NCI-H2196 (cell line): ENCODE results near the gene MAMDC2.
A peak's percentile ranks its signal among the peaks of the same experiment; 100 is the strongest.
"Not testable (repeated sequence)": the region's sequence is repeated elsewhere in the genome, so short reads cannot be mapped to it uniquely, and the experiment has no call there.

Experiments used
- DNase-seq: peaks from one replicate; lab custom pipeline; 2025; ENCODE audit not compliant: unreplicated experiment; lab: John Stamatoyannopoulos, UW

MAMDC2 gene

DNA sequence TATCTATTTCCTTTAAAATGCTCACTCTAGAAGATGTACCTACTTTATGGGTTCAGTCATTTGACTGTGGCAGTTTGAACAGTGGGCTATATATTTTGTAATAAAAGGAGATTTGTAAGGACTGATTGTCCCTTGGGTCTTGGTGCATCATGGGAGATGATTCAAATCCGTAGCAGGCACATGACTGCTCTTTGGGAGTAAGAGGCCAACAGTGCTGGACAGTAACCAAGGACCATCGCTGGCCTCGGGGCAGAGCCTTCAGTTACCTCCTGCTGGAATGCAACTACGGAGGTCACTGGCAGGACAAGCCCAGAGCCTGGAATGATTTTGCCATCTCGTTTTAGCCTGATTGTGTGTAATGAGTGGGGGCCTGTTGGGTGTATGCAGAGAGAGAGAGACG is 7.0 kb upstream of the MAMDC2 start:
- no peak for DNase-seq

DNA sequence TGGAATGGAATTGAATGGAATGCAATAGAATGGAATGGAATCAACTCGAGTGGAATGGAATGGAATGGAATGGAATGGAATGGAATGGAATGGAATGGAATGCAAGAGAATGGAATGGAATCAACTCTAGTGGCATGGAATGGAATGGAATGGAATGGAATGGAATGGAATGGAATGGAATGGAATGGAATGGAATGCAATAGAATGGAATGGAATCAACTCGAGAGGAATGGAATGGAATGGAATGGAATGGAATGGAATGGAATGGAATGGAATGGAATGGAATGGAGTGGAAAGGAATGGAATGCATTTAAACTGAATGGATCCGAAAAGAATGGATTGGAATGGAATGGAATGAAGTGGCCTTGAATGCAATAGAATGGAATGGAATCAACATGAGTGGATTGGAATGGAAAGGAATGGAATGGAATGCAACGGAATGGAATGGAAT is 5.5 kb upstream of the MAMDC2 start:
- DNase-seq = not testable (repeated sequence)

DNA sequence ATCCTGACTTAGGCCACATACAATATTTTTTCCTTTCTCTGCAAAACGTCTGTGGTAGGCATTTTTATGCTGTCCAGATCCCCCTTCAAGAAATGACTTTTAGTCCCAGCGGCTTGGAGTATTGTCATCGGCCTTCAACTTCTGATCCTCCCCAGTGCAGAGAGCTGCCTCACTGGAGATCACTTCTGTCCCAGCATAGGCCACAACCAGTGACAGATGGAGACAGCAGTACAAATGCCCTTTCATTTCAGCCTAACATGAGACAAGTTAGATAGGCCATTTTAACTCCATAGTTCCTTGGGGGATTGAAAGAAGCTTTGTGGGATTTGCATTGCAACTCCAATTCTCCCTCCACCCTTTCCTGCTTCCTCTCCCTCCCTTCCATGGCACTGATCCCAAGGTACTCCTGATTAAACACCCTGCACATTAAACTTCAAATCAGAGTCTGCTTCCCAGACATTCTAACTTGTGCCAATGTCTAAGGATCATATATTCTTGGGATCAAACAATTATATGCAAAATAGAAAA is 3.2 kb upstream of the MAMDC2 start:
- no peak for DNase-seq

DNA sequence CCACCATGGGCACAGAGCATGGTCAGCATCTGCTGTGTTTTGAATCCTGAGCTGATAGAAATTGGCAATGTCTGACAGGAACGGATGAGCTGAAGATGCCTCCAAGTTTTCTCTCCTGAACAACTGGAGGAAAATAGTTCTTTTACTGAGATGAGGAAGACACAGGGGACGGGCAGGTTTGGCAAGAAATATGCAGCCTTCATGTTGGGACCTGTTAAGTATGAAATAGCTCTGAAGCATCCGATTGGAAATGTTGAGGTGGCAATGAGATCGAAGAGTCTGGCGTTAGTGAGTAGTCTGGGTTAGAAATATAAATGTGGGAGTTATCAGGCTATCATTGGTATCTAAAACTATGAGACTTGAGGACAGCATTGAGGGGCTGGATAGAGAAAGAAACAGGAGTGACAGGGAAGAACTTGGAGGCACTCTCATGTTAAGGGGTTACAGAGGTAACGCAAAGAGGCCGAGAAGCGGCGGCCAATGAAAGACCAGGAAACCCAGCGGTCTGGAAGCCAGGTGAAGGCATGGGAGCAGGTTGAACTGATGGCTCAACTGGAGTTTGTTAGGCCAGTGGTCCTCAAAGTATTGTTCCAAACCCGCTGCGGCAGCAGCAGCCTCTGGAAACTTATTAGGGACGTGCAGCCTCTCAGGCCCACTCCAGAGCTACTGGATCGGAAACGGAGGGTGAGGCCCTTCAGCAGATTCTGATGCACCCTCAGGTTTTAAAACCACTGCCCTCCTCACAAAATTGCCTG is 1.0 kb upstream of the MAMDC2 start:
- DNase-seq = no peak

DNA sequence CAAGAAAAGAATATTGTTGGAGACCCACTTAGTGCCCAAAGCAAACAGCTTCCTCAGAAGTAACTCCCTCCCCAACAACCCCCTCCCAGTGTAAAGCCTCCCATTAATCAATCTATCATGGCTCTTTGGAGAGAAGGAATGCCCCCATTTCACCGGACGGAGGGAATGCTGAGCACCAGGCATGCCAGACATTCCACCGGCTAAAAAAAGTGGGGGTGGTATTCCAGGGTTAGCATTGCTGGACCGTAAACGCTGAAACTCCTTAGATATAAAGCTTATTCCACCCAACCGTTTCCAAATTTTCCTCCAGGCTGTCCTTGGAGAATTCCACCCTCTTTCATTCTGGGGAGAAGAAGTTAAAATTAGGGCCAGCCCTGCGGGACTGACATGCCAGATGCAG is 363 bp upstream of the MAMDC2 start:
- DNase-seq = no peak

DNA sequence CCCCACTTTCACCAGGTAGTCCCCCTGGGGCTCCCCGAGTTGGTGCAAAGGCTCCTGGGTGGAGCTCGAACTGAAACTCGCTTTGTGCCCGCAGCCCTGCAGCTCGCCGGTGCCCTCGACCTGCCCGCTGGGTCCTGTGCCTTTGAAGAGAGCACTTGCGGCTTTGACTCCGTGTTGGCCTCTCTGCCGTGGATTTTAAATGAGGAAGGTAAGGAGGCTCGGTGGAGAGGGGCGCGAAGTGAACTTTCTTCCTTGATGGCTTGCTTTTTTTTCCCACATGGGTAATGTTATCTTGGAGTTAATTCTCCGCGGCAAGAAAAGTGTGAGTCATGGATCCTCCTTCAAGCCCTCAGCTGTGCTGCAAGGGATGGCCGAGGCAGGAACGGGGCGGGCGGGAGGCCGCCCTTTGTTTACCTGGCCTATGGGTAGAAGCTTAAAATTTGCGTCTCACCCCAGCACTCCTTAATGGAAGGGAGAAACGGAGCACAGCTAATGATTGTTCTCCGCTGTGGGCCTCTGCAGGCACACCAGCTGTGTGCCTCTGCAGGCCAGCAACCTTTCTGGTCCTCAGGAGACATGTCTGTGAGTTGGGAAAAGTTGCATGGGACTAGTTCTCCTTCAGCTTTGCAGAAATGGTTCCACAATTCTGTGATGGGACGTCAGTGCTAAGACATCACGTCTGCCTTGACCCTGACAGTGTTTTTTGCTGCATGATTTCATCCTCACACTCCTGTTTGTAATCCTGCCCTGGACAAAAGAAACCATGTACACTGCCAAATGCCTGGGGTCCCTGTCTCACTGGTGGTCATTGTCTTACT is 1.1 kb downstream of the MAMDC2 start:
- no peak for DNase-seq

DNA sequence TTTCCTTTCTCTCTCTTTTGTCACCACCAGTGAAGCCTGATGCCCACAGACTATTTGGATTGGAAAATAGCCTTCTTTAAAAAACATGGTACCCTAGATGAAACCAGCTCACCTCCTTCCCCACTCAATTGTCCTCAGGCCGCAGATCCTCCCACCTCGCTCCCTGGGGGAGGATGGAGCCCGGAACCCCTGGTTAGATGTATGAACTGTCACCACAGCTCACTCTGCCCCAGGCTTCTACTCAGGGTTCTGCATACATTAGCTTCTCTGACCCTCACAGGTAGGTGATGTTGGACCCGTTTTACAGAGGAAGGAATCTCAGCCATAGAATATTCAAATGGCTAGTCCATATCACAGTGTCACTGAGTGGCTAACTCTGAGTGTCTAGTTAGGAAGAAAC is 1.8 kb downstream of the MAMDC2 start:
- no peak for DNase-seq

DNA sequence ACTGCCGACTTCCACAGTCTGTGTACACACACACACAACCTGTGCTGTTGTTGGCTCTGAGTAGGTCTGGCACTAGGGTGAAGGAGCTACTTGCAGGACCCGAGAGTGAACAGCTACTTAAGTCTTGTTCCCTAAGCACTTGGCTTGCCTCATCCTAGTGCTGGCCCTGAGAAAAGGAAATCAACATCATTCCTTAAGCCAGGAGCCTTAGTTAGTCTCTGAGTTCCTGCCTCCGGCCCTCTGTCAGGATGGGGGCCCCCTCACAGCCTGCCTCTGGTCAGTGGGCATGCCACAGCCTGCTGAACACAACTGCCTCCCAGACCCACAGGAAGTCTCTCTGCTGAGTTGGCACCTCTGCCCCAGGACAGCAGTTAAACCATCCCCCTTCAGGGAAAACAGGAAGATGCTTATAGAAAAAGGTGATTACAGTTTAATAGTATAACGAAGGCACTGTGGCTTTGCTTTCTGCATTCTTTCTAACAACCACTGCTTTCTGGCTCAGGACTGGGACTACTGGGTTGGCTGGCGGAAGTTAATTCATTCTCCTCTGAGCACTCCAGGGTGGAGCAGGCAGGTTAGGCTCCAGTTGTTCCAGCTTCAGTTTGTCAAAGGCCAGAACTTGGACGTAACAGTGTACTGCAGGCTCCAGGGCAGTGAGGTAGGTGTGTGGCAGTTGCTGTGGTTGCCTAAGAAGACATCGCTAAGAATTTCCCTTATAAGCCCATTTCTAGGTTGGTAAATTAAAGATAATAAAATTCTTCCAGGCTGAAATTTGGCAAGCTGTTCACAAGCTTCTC is 2.8 kb downstream of the MAMDC2 start:
- DNase-seq = no peak

DNA sequence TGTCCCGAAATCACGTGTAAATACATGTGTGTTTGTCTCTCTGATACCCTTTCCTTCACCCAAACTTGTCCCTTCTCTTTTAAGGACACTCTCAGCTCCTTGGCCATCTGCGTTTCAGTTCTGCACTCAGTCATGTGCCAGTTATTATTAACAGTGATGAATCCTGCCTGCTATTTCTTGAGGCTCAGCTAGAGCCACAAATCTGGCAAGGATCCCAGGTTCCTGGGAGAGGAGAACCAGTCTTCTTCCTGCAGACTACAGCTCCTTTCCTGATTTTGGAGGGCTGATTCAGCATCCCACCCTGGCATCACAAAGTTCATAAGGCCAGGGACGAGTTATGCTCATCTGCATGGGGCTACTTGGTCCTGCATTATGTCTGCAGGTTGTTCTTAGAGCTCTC is 5.6 kb downstream of the MAMDC2 start:
- peak; percentile 39 for DNase-seq

DNA sequence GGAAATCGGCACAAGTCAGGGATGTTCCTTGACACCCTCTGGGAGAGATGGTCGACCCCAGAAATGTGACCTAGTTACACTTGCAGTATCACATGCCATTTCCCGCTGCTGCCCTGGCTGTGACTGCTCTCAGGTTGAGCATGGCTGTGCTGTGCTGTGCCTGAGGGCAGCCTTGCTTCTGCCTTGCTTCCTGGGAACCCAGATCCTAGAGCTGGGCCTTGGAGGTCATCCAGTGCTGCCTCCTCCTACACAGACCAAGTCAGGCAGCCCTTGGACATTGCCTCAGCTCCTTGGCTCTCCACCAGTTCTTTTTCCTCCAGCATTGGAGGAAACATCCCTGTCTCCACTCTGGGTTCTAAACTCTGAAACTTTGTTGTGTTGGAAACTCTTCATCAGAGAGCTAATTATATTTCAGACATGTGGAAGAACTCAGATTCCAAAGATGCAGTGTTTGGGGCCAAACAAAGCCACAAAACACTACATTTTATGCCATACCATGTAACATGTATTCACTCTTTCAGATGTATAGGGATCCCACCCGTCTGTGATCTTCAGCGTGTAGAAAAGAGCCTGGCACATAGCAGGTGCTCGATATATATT is 6.1 kb downstream of the MAMDC2 start:
- no peak for DNase-seq

DNA sequence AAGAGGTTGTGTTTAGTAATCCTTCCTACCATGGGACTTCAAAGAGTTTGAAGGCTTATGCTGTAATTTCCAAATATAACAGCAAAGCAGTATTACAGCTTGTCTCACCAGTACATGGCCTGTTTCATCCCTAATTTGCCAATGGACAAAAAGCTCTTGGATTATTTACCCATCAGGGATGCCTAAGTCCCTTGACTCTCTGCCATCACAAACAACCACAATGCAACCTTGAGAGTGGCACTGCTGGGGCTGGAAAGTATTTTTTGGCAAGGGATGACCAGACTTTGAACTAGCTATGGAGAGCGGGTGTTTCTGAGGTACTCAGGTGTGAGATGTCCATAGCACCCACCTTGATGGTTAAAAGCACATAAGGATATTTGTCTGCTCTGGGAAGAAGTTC is 9.1 kb downstream of the MAMDC2 start:
- no peak for DNase-seq

DNA sequence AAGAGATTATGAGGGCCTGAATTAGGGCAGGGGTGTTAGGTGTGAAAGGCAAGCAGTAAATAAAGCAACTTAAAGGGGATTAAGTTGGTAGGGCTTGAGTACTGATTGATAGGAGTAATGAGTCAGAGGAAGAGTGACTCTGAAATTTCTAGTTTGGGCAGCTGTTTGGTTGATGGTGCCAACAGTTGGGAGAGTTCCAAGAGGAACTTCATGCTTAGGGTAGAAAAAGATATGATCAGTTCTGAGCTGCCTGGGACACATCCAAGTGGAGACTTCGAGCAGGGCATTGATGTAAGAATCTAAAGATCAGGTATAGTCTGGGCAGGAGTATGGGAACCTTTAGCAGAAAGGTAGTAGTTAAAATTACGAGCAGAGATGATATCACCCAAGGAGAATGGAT is 10.2 kb downstream of the MAMDC2 start:
- peak; percentile 71 for DNase-seq

DNA sequence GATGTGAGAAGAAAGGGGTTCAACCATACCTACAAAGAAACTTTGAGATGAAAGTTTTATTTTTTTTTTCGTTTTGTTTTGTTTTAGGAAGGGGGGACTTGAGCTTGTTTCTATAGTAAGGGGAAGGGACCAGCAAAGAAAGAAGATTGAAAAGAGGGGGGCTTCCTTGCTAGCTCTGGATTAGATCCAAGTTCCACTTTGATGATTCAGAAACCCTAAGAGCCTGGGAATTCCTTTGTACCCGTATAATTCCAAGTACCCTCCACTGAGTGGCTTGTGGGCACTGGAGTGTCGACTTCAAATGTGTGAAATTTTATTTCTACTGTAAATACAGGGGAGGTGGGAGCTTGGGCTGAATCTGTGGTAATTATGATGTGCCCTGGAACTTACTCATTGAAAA is 10.9 kb downstream of the MAMDC2 start:
- no peak for DNase-seq

DNA sequence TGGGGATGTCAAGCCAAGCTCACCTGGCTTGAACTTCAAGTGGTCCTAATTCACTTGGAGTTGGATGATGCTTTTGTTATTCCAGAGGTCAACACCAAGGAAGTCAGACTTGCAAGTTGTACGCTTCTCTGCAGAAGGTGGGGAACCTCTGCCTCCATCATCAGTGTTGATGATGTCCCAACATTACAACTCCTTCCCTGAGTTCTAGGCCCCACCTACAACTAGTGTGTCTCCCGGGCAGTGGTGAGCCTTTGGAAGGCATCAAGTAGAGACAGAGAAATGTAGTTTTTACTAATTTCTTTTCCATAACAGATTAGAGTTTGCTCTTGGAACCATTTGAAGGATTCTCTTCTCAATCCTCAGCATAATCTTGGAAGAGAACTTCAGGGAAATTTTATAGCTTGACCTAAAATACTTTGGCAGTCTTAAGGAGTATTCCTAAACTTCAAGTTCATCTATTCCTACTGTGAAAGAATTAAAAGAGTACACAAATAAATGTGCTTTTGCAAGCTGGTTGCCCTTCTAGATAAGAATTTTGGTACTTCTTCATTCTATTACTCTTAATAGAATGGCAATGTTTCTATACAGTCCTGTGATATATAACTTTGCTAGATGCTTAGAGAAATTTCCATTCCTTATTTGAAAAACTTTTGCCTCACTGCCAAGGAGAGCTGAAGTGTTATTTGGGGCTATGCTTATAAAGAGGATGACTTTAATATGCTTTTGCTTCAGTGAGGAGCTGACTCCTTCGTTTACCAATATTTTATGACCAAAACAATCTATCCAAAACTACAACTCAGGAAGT is 12.0 kb downstream of the MAMDC2 start:
- DNase-seq = no peak

DNA sequence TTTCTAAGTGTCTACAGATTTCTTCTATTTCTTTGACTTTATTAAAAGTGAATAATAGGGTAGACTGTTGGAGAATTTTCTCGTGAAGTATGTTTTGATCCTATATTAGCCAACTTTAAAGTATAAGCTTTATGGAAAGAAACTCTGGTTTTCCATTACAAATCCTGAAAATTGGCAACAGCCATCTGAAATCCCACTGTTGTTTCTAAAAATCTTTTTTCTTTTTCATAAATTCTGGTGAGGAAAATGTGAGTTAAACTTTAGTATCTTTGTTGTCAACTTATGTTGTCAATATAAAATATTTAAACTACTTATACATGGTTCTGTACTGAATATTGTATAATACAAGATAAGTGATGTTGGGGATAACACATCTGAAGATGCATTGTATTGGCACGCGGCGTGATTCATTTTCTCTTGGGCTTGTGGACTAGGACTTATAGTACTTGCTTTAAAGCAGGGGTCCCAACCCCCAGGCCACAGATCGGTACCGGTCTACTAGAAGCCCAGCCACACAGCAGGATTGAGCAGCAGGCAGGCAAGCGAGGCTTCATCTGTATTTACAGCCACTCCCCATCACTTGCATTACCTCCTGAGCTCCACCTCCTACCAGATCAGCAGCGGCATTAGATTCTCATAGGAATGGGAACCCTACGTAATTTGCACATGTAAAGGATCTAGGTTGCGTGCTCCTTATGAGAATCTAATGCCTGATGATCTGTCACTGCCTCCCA is 12.7 kb downstream of the MAMDC2 start:
- no peak for DNase-seq

DNA sequence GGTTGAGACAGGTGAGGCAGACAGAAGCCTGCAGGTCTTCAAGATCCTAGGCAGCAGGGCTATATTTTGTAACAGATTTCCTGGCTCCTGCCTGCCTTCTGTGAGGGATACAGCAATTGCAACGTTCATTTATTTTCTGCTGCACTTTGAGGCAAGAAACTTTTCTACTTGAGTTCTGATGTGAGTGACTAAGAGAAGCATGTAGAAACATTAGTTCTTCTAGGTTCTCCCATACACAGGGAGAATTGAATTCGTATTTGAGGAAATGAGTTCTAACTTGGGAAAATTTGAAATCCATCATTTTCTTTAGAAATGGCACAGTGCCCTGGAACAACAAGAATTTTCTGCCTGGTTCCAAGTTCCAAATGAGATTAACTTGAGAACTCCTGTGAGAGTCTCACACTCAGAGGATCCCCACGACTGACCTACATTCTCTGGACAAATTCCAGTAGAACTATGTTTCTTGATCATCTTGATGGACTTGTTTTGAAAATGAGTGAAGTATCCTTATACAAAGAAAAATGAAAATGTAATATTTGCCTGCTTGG is 15.0 kb downstream of the MAMDC2 start:
- no peak for DNase-seq

DNA sequence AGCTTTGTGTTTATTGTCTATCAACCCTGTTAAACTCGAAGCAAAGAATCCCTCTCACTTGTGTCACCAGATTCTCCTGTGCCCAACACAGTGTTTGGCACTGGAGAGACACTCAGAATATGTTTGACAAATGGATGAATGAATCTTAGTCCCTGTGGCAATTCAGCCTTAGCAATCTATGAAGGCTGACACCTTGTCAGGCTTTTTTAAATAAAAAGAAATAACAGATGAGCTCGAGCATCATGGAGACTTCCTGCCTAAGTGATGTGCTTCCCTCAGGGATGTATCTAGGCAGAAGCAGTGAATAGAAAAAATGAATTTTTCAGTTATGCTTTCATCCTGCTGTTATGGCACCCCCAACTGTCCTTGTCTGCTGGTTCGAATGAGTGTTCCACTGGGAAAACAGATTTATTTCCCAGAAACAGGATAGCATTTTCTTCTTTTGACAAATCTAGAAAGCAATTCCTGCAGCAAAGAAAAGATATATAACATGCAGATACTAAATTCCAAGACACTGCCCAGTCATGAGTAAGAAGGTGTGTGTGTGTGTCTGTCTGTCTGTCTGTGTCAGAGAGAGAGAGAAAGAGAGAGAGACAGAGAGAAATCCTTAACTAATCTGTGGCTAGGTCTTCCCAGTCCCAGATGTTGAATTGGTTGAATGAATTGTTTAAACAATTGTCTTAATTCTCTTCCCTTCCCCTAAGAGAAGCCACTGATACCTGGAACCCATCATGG is 16.7 kb downstream of the MAMDC2 start:
- DNase-seq = no peak

DNA sequence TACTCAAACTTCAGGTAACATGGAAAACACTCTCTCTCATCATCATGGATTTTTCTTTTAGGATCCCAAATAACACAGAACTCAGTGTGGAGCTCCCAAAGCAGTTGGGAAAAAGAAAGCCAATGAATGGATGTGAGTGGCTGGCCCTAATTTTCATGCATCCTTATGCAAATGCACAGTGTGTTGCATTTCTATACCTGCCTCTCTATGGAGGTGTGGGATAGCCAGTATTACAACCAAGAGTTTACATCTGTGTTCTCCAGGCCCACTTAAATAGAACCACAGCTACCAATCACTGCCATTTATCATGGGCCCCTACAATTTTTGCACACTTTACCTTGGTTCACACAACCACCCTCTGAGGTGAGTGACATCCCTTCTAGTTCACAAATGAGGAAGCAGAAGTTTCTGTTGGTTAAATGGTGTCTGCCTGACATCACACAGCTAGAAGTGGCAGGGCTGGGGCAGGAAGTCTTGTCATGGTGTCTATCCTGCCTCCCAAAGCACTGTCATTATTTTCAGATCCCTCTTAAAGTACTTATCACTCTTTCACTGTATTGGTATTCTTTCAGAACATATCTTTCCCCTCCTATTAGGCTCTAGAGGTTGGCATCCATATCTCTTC is 17.3 kb downstream of the MAMDC2 start:
- no peak for DNase-seq
